H1 (cell line): Measurements from ENCODE around the gene LPCAT3. TPM values are rescaled to one million over a fixed set of nuclear protein-coding genes. Genes with fewer than 3 reads are reported as not detected.

ENCODE experiments used
- CTCF ChIA-PET: fragments of 300-600 bp; sonication (Branson Sonifier 250); formaldehyde crosslinking; loops from one replicate; lab custom pipeline; 2021; ENCODE audit not compliant: partially characterized antibody; lab: Charles Lee
- POLR2A ChIA-PET: fragments of 300-600 bp; sonication (Branson Sonifier 250); formaldehyde crosslinking; loops from one replicate; lab custom pipeline; 2021; ENCODE audit warnings: inconsistent platforms; ENCODE audit not compliant: partially characterized antibody; lab: Charles Lee
- DNase-seq, 2 experiments: peaks; one replicate each; pipeline versions ENCODE4 v3.0.0 to v3.0.0-alpha.2; 2010 to 2022; ENCODE audit warnings: low spot score in 2 of 2, low read depth in 1 of 2, mixed read lengths in 1 of 2
- FAIRE-seq: peaks from 2 replicates; lab custom pipeline; 2011; peaks lifted over from hg19 to GRCh38; lab: Jason Lieb, UNC
- H2AFZ ChIP-seq: 2 replicates; pipeline ENCODE4 v1.8.1; 2012; ENCODE audit warnings: low read length, inconsistent platforms
- H2AK5ac ChIP-seq: 2 replicates; pipeline ENCODE4 v1.6.1; 2013; ENCODE audit warnings: low read depth, low read length
- H2BK120ac ChIP-seq: replicated peaks from 2 replicates; pipeline ENCODE3; 2013; ENCODE audit warnings: low read depth, low read length, inconsistent platforms
- H2BK12ac ChIP-seq: 2 replicates; pipeline ENCODE4 v1.6.1; 2013; ENCODE audit warnings: low read depth, low read length
- H2BK15ac ChIP-seq: 2 replicates; pipeline ENCODE4 v1.6.1; 2013; ENCODE audit warnings: low read length
- H2BK20ac ChIP-seq: 2 replicates; pipeline ENCODE4 v1.6.1; 2013; ENCODE audit warnings: low read length
- H2BK5ac ChIP-seq: 2 replicates; pipeline ENCODE4 v1.6.1; 2013; ENCODE audit warnings: low read depth, low read length
- H3K14ac ChIP-seq: 2 replicates; pipeline ENCODE4 v1.6.1; 2013; ENCODE audit warnings: inconsistent platforms; ENCODE audit not compliant: insufficient read length
- H3K18ac ChIP-seq: 2 replicates; pipeline ENCODE4 v1.6.1; 2013; ENCODE audit warnings: low read length; ENCODE audit errors: extremely low read depth
- H3K23ac ChIP-seq: 2 replicates; pipeline ENCODE4 v1.6.1; 2013; ENCODE audit warnings: inconsistent platforms; ENCODE audit not compliant: insufficient read length
- H3K23me2 ChIP-seq: 2 replicates; pipeline ENCODE4 v1.6.1; 2013; ENCODE audit warnings: low read depth, low read length
- H3K27ac ChIP-seq: 2 replicates; pipeline ENCODE4 v1.6.1; 2011; ENCODE audit warnings: low read depth, low read length, inconsistent platforms
- H3K27me3 ChIP-seq, 4 experiments: replicated peaks in 1 of 4; 1 replicate in 1 of 4; 2 replicates in 3 of 4; pipeline versions ENCODE4 v1.6.1 to v1.8.1; 2011 to 2013; ENCODE audit warnings: low read length in 3 of 4, mild to moderate bottlenecking in 3 of 4, inconsistent platforms in 2 of 4, mixed read lengths in 2 of 4, moderate library complexity in 1 of 4; ENCODE audit not compliant: control insufficient read depth in 3 of 4, insufficient read depth in 3 of 4; ENCODE audit errors: extremely low read depth in 1 of 4
- H3K36me3 ChIP-seq, 4 experiments: 2 replicates each; pipeline versions ENCODE4 v1.6.1 to v1.8.1; 2011 to 2013; ENCODE audit warnings: mild to moderate bottlenecking in 4 of 4, low read length in 3 of 4, moderate library complexity in 2 of 4, control low read depth in 1 of 4, inconsistent platforms in 1 of 4; ENCODE audit not compliant: insufficient read depth in 4 of 4, control insufficient read depth in 2 of 4
- H3K4ac ChIP-seq: replicated peaks from 2 replicates; pipeline ENCODE3; 2013; ENCODE audit warnings: low read length, low read depth, mixed read lengths, inconsistent platforms; ENCODE audit not compliant: insufficient read length
- H3K4me1 ChIP-seq, 4 experiments: replicated peaks in 1 of 4; 1 replicate in 1 of 4; 2 replicates in 3 of 4; pipeline versions ENCODE4 v1.6.1 to v1.8.1; 2011 to 2013; ENCODE audit warnings: low read length in 3 of 4, inconsistent platforms in 2 of 4, mixed read lengths in 1 of 4; ENCODE audit not compliant: insufficient read depth in 4 of 4, control insufficient read depth in 3 of 4
- H3K4me2 ChIP-seq, 2 experiments: 2 replicates each; pipeline versions ENCODE4 v1.6.1 to v1.8.1; 2011 to 2013; ENCODE audit warnings: low read depth in 2 of 2, low read length in 2 of 2, control low read depth in 1 of 2, inconsistent platforms in 1 of 2, mild to moderate bottlenecking in 1 of 2; ENCODE audit not compliant: insufficient read depth in 1 of 2
- H3K4me3 ChIP-seq, 4 experiments: fragments of 200-600, 300-600 bp in 1 of 4; sonication (generic), shearing (Covaris generic), sonication (Bioruptor Twin) in 1 of 4; 2 replicates each; pipeline versions ENCODE4 v1.5.1 to v1.8.1; 2011 to 2016; ENCODE audit warnings: low read length in 4 of 4, low read depth in 3 of 4, control low read depth in 2 of 4, inconsistent platforms in 2 of 4, mild to moderate bottlenecking in 2 of 4, mixed read lengths in 1 of 4, moderate library complexity in 1 of 4; ENCODE audit not compliant: insufficient read depth in 2 of 4; ENCODE audit errors: extremely low read depth in 1 of 4
- H3K56ac ChIP-seq: replicated peaks from 2 replicates; pipeline ENCODE3; 2013; ENCODE audit warnings: low read depth, mild to moderate bottlenecking, mixed read lengths, low read length, inconsistent platforms; ENCODE audit not compliant: insufficient read length
- H3K79me1 ChIP-seq: 2 replicates; pipeline ENCODE4 v1.6.1; 2013; ENCODE audit warnings: low read depth, low read length, control low read depth
- H3K79me2 ChIP-seq, 2 experiments: 2 replicates each; pipeline versions ENCODE4 v1.6.1 to v1.8.1; 2012 to 2013; ENCODE audit warnings: low read length in 2 of 2, mild to moderate bottlenecking in 2 of 2, inconsistent platforms in 1 of 2; ENCODE audit not compliant: insufficient read depth in 2 of 2, control insufficient read depth in 1 of 2
- H3K9ac ChIP-seq, 4 experiments: replicated peaks in 1 of 4; 1 replicate in 1 of 4; 2 replicates in 3 of 4; pipeline versions ENCODE4 v1.6.1 to v1.8.1; 2011 to 2013; ENCODE audit warnings: low read depth in 3 of 4, low read length in 3 of 4, control low read depth in 2 of 4, mild to moderate bottlenecking in 2 of 4, moderate library complexity in 2 of 4, inconsistent platforms in 1 of 4; ENCODE audit errors: extremely low read depth in 1 of 4
- H3K9me3 ChIP-seq, 2 experiments: 2 replicates each; pipeline versions ENCODE4 v1.6.1 to v1.8.1; 2012 to 2013; ENCODE audit warnings: mild to moderate bottlenecking in 2 of 2, moderate library complexity in 2 of 2, control low read depth in 1 of 2, inconsistent platforms in 1 of 2, low read depth in 1 of 2, low read length in 1 of 2, mixed read lengths in 1 of 2; ENCODE audit not compliant: insufficient read depth in 2 of 2
- H4K20me1 ChIP-seq, 2 experiments: replicated peaks in 1 of 2; 2 replicates each; pipeline versions ENCODE3 to v1.8.1; 2011 to 2013; ENCODE audit warnings: inconsistent platforms in 2 of 2, low read length in 2 of 2, mild to moderate bottlenecking in 1 of 2; ENCODE audit not compliant: insufficient read depth in 2 of 2, control insufficient read depth in 1 of 2
- H4K5ac ChIP-seq: 2 replicates; pipeline ENCODE4 v1.6.1; 2013; ENCODE audit warnings: low read length, low read depth, mixed read lengths, inconsistent platforms; ENCODE audit not compliant: insufficient read length
- H4K8ac ChIP-seq: 2 replicates; pipeline ENCODE4 v1.8.0; 2013; ENCODE audit warnings: mild to moderate bottlenecking, moderate library complexity, low read length, inconsistent platforms; ENCODE audit not compliant: insufficient read depth; ENCODE audit errors: extremely low read depth
- H4K91ac ChIP-seq: replicated peaks from 2 replicates; pipeline ENCODE3; 2013; ENCODE audit warnings: low read length, mixed read lengths, inconsistent platforms; ENCODE audit not compliant: insufficient read length
- JUN ChIP-seq: IDR thresholded peaks from 2 replicates; pipeline ENCODE4 v1.6.1; 2011; ENCODE audit warnings: low read depth, mild to moderate bottlenecking, improper control_type of control experiment, low read length
- KDM1A ChIP-seq: fragments of 200-600, 300-600 bp; sonication (generic); IDR thresholded peaks from 2 replicates; pipeline ENCODE4 v1.7.1; 2016; ENCODE audit warnings: mild to moderate bottlenecking, low read length, borderline replicate concordance
- NRF1 ChIP-seq: IDR thresholded peaks from 2 replicates; pipeline ENCODE4 v1.6.1; 2011; ENCODE audit warnings: mild to moderate bottlenecking, low read depth, low read length, improper control_type of control experiment
- POU5F1 ChIP-seq: IDR thresholded peaks from 2 replicates; pipeline ENCODE4 v1.6.1; 2011; ENCODE audit warnings: low read depth, mild to moderate bottlenecking, low read length, moderate library complexity
- SAP30 ChIP-seq: fragments of 300-600 bp; sonication (generic); IDR thresholded peaks from 2 replicates; pipeline ENCODE4 v1.7.1; 2012; ENCODE audit warnings: low read length, moderate library complexity, mild to moderate bottlenecking, inconsistent platforms; ENCODE audit not compliant: insufficient read depth, insufficient replicate concordance
- SIRT6 ChIP-seq: IDR thresholded peaks from one replicate; pipeline ENCODE4 v1.7.1; 2012; ENCODE audit warnings: low read length, inconsistent platforms
- SIX5 ChIP-seq: IDR thresholded peaks from 2 replicates; pipeline ENCODE4 v1.6.1; 2011; ENCODE audit warnings: mild to moderate bottlenecking, low read depth, low read length
- SP4 ChIP-seq: IDR thresholded peaks from 2 replicates; pipeline ENCODE4 v1.6.1; 2012; ENCODE audit warnings: low read length, inconsistent platforms
- WGBS, 2 experiments: shearing (Covaris generic) in 1 of 2; methylation state at CpG; one replicate each; pipeline versions ENCODE4 v1.1.6 to v1.1.7; 2013 to 2015; ENCODE audit warnings: low lambda C conversion rate in 2 of 2, mixed read lengths in 2 of 2, inconsistent platforms in 1 of 2, low coverage in 1 of 2, missing lambda C conversion rate in 1 of 2; ENCODE audit not compliant: insufficient replicate concordance in 2 of 2, insufficient coverage in 1 of 2, insufficient read length in 1 of 2; ENCODE audit errors: extremely low coverage in 1 of 2, missing lambda C conversion rate in 1 of 2; 5-methylcytosine and 5-hydroxymethylcytosine counted together
- polyA plus RNA-seq, 7 experiments: library from polyadenylated mRNA; depleted of rRNA in 3 of 7; stranded (reverse) in 5 of 7; unstranded in 2 of 7; fragments of >200 nt in 5 of 7; fragments of 200-250 nt in 2 of 7; gene quantifications; 1 replicate in 5 of 7; 2 replicates in 1 of 7; 4 replicates in 1 of 7; pipeline versions ENCODE4 v1.2.1 to v1.2.3, GENCODE V29; 2011 to 2013; ENCODE audit warnings: missing spikeins in 2 of 7, mixed read lengths in 2 of 7
- total RNA-seq: library from RNA; stranded (reverse); fragmentation: NEBNext Ultra II Directional; extraction: Animal tissue kit (Norgen Biotek cat#: 25700); gene quantifications from 2 replicates; pipeline ENCODE4 v1.2.1, GENCODE V29; 2021
- TF ChIP-seq, protein P1 (sequence below): IDR thresholded peaks from 2 replicates; pipeline ENCODE4 v1.6.1; 2012; ENCODE audit warnings: low read length, inconsistent platforms
- TF ChIP-seq, protein P2 (sequence below): IDR thresholded peaks from 2 replicates; pipeline ENCODE4 v1.6.1; 2012; ENCODE audit warnings: inconsistent platforms

The LPCAT3 gene
- total and polyA plus RNA-seq, 2 of the 8 experiments (the other 6 are each of a cell fraction or from before 2014, with no cell fraction given): 55.8 to 70.4 TPM

DNA sequence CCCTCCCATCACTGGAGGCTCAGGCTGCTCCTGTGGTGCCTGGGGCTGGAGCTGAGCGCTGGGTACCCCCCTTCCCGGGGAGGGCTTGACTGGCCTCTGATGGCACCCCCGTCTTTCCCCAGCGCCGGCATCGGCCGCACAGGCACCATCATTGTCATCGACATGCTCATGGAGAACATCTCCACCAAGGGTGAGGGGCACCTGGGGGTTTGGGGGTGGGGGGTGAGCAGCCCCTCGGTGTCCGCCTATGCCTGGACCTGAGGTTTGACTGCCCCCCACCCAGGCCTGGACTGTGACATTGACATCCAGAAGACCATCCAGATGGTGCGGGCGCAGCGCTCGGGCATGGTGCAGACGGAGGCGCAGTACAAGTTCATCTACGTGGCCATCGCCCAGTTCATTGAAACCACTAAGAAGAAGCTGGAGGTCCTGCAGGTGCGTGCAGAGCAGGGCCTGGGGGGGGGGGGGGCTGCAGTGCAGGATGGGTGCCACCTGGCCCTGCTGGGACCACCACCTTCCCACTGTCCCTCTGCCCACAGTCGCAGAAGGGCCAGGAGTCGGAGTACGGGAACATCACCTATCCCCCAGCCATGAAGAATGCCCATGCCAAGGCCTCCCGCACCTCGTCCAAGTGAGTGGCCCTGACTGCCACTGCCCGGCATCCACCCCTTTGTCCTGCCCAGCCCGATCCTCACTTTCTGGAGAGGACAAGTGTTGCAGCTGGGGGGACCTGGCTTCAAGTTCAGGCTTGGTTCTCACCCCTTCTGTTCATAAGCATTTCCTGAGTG, 58.3 kb downstream of the LPCAT3 start:
- Histone ChIP-seq H3K27me3 (no peaks in the 10 kb centered on the region), H3K9ac (no peak overlapping the region), H3K23me2 (peaks cover 16% of the 10 kb centered on the region; the same call in 1 of the 2 replicates), H3K4me1 (peaks cover 12 to 37% (median 29%) of the 10 kb centered on the region in 4 experiments), H3K4me3 (no peak overlapping the region), H3K18ac (peak overlapping the region; percentile 0; the same call in 1 of the 2 replicates), H4K8ac (peak overlapping the region; percentile 5; the same call in 1 of the 2 replicates), H2AK5ac (no peak overlapping the region), H3K4me2 (no peak overlapping the region), H3K79me1 (no peaks in the 10 kb centered on the region), H4K91ac (peak overlapping the region; percentile 46), H2BK15ac (0 out of 2 replicates have a peak overlapping the region, but pooled peaks have one; percentile 14), H2BK5ac (peak overlapping the region; percentile 75; the same call in 1 of the 2 replicates), H3K4ac (no peak overlapping the region), H3K14ac (no peak overlapping the region), H4K20me1 (no peaks in the 10 kb centered on the region)
- CTCF ChIA-PET: interaction anchor here (0.8 to 12.2 kb wide), 14 partner anchors 8 to 100 kb away, joined by 3 to 277 read pairs (median 10); partner anchors contain the start of genes C12orf57, C1S, LPCAT3 and PHB2
- POLR2A ChIA-PET: interaction anchor here (1.0 to 44.0 kb wide), 8 partner anchors 9 to 148 kb away, joined by 3 to 1596 read pairs (median 19); partner anchors contain the start of genes ATN1, C12orf57, C1RL and EMG1
- DNase-seq: no peak
- 93% methylated on average over 24 of the region's 26 CpGs; no CpG with 5 or more reads in 1 of the 2 experiments for WGBS, 2 experiments
- TF ChIP-seq, protein P1, sequence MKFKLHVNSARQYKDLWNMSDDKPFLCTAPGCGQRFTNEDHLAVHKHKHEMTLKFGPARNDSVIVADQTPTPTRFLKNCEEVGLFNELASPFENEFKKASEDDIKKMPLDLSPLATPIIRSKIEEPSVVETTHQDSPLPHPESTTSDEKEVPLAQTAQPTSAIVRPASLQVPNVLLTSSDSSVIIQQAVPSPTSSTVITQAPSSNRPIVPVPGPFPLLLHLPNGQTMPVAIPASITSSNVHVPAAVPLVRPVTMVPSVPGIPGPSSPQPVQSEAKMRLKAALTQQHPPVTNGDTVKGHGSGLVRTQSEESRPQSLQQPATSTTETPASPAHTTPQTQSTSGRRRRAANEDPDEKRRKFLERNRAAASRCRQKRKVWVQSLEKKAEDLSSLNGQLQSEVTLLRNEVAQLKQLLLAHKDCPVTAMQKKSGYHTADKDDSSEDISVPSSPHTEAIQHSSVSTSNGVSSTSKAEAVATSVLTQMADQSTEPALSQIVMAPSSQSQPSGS: no peak
- no peak for TF ChIP-seq SP4
- no peak for TF ChIP-seq JUN
- TF ChIP-seq SAP30: no peak
- TF ChIP-seq NRF1: no peak
- no peak for TF ChIP-seq SIX5
- TF ChIP-seq KDM1A: no peak
- no peak for TF ChIP-seq POU5F1
- TF ChIP-seq, protein P2, sequence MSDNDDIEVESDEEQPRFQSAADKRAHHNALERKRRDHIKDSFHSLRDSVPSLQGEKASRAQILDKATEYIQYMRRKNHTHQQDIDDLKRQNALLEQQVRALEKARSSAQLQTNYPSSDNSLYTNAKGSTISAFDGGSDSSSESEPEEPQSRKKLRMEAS: no peak
- TF ChIP-seq SIRT6: no peak
- TF ChIP-seq, all 59 proteins: peak for 0
- Histone ChIP-seq H2BK12ac (peak overlapping the region; percentile 65; the same call in 1 of the 2 replicates), H3K23ac (no peak overlapping the region), H3K9me3 (no peaks in the 10 kb centered on the region), H2BK20ac (no peak overlapping the region), H2BK120ac (no peak overlapping the region), H3K56ac (peak overlapping the region; percentile 14), H4K5ac (no peak overlapping the region), H2AFZ (no peak overlapping the region), H3K27ac (no peak overlapping the region), H3K36me3 (peaks cover 0 to 4% (median 0%) of the 10 kb centered on the region in 4 experiments; a peak in 1 of 8 replicates), H3K79me2 (peaks cover 0 to 14% of the 10 kb centered on the region in 2 experiments; a peak in 2 of 4 replicates)
- no peak for FAIRE-seq
